ENCODE results near the gene OSBPL8. TPM values are rescaled to one million over a fixed set of nuclear protein-coding genes. Genes with fewer than 3 reads are reported as not detected.

OSBPL8 gene
- total and polyA plus RNA-seq, 10 of the 15 experiments (the other 5 are each of a cell fraction or from before 2014, with no cell fraction given): 10.4 to 58.0 (median 32.0) TPM

DNA sequence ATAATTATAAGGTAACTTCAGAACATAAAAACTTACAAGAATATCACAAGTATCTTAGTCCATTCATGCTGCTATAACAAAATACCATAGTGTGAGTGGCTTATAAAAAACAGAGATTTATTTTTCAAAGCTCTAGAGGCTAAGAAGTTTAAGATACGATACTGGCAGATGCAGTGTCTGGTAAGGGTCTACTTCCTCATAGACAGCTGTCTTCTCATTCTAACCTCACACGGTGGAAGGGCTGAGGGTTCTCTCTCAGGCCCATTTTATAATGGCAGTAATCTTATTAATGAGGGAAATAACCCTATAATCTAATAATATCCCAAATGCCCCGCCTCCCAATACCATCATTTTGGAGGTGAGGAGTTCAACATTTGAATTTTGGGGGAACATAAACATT, 23.7 kb upstream of the OSBPL8 start (continued):
- TF ChIP-seq NRF1 (conservative IDR thresholded peaks at IDR 0.05; ENCODE audit: low read depth, low read length): no peak

- Histone ChIP-seq H3K4me3 (no peak overlapping the region), H3K36me3 (ENCODE audit: control insufficient read depth in 2 of 2, insufficient read depth in 2 of 2, low read length in 1 of 2) (no peaks in the 10 kb centered on the region), H2AFZ (ENCODE audit: control insufficient read depth, low read depth, low read length) (no peak overlapping the region), H3K27ac (ENCODE audit: control insufficient read depth, insufficient read depth) (no peak overlapping the region), H3K9ac (ENCODE audit: control insufficient read depth, insufficient read depth, low read length) (no peak overlapping the region), H3K79me2 (ENCODE audit: control insufficient read depth, insufficient read depth, low read length) (no peaks in the 10 kb centered on the region), H3K27me3 (replicated peaks in 1 of 2; ENCODE audit: control insufficient read depth in 2 of 2, insufficient read depth in 2 of 2, low read length in 1 of 2) (no peaks in the 10 kb centered on the region), H3K4me1 (ENCODE audit: control insufficient read depth, insufficient read depth, low read length) (no peaks in the 10 kb centered on the region), H3K9me3 (replicated peaks; ENCODE audit: control insufficient read depth, insufficient read depth, low read length) (no peaks in the 10 kb centered on the region), H4K20me1 (ENCODE audit: control insufficient read depth, insufficient read depth) (no peaks in the 10 kb centered on the region), H3K4me2 (ENCODE audit: control insufficient read depth, insufficient read depth) (no peak overlapping the region)
- ATAC-seq (no peak), FAIRE-seq (no peak), DNase-seq (ENCODE audit: low read depth, low spot score) (no peak)
- no peak for TF ChIP-seq HDAC6 (IDR thresholded peaks at IDR 0.05; ENCODE audit: unreplicated experiment)
- TF ChIP-seq, protein P1, sequence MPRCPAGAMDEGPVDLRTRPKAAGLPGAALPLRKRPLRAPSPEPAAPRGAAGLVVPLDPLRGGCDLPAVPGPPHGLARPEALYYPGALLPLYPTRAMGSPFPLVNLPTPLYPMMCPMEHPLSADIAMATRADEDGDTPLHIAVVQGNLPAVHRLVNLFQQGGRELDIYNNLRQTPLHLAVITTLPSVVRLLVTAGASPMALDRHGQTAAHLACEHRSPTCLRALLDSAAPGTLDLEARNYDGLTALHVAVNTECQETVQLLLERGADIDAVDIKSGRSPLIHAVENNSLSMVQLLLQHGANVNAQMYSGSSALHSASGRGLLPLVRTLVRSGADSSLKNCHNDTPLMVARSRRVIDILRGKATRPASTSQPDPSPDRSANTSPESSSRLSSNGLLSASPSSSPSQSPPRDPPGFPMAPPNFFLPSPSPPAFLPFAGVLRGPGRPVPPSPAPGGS (IDR thresholded peaks at IDR 0.05; ENCODE audit: borderline replicate concordance, insufficient read depth, low read depth, low read length, poor library complexity, severe bottlenecking): no peak
- TF ChIP-seq ZNF207 (IDR thresholded peaks at IDR 0.05; ENCODE audit: borderline replicate concordance): no peak
- TF ChIP-seq BMI1 (IDR thresholded peaks at IDR 0.05; ENCODE audit: borderline replicate concordance): no peak
- TF ChIP-seq BACH1 (IDR thresholded peaks at IDR 0.05; ENCODE audit: borderline replicate concordance): no peak
- TF ChIP-seq EP300 (IDR thresholded peaks at IDR 0.05; ENCODE audit: borderline replicate concordance in 1 of 2, control insufficient read depth in 1 of 2, low read depth in 2 of 2, low read length in 2 of 2): no peak
- TF ChIP-seq CBX5 (IDR thresholded peaks at IDR 0.05; ENCODE audit: low read depth): no peak
- no peak for TF ChIP-seq POU2F2 (IDR thresholded peaks at IDR 0.05; ENCODE audit: borderline replicate concordance, low read depth, low read length)
- no peak for TF ChIP-seq NFXL1 (IDR thresholded peaks at IDR 0.05; ENCODE audit: borderline replicate concordance)
- no peak for TF ChIP-seq LARP7 (IDR thresholded peaks at IDR 0.05)
- in situ Hi-C loops (cut with MboI) (no loop called here), intact Hi-C loops (cut with micrococcal nuclease; ENCODE audit: unreplicated experiment) (no loop called here)
- ChIA-PET CTCF (no interaction called here), POLR2A (no interaction called here), RAD21 (ENCODE audit: unreplicated experiment) (no interaction called here), SMC1A (ENCODE audit: uncharacterized antibody, unreplicated experiment) (no interaction called here)
- no TSS peak for BruUV-seq (replicated peaks)
- WGBS (ENCODE audit: insufficient coverage, insufficient replicate concordance, low lambda C conversion rate, missing lambda C conversion rate): 60% methylated on average over 1 of the region's 1 CpG
Measured at GRCh38 chr12:76573840-76574373, 14.3 kb upstream of the OSBPL8 start.

All from GM12878 (cell line).